NOMO-1 treated with dmso at 0.1 percent for 144 hours (cell line): ENCODE measurements around the gene CREBBP.

Source experiments
- DNase-seq: peaks from one replicate; lab custom pipeline; 2025; ENCODE audit not compliant: unreplicated experiment; lab: John Stamatoyannopoulos, UW

CREBBP gene

DNA sequence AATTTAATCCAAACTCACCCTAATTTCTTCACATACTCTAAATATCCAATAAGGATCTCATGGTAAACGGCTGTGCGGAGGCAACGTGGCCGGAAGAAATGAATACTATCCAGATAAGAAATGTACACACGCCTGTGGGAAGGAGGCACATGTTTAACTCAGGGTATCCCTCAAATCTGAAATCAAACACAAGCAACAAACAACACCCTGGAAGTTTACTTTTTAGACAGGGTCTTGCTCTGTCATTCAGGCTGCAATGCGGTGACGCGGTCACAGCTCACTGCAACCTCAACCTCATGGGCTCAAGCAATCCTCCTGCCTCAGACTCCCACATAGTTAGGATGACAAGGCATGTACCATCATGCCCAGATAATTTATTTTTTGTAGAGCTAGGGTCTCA lies 142.0 kb downstream of the CREBBP start:
- DNase-seq = no peak

DNA sequence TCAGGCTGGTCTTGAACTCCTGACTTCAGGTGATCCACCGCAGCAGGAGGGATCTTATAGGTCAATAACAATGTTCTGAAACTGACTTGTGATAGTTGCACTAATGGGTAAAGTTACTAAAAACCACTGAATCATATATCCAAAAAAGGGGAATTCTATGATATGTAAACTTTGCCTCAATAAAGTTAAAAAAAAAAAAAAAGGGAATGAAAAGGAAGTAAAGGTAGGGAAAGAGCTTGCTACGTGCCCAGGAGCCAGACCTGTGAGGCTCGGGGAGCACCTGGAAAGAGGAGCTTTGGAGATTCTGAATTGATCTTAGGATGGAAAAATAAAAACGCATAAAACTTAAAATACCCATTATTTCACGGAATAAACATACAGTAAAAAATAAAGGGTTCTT lies 142.4 kb downstream of the CREBBP start:
- DNase-seq = no peak

DNA sequence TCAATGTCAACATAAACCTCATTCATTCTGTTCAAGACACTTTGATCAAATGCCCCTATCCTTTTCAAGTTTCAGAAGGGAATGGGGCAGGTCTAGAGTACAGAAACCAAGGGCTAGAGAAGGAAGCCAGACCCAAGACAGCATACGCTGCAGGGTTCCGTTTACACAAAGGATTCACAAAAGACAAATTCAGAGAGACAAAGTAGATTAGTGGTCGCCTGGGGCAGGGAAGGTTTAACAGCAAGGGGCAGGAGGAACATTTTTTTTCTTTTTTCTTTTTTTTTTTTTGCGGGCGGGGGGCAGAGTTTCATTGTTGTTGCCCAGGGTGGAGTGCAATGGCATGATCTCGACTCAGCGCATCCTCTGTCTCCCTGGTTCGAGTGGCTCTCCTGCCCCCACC lies 143.3 kb downstream of the CREBBP start:
- no peak for DNase-seq

GRCh38 chr16:3736116-3736515 lies 144.4 kb downstream of the CREBBP start:
- no peak for DNase-seq

GRCh38 chr16:3735541-3735940 lies 145.0 kb downstream of the CREBBP start:
- no peak for DNase-seq

DNA sequence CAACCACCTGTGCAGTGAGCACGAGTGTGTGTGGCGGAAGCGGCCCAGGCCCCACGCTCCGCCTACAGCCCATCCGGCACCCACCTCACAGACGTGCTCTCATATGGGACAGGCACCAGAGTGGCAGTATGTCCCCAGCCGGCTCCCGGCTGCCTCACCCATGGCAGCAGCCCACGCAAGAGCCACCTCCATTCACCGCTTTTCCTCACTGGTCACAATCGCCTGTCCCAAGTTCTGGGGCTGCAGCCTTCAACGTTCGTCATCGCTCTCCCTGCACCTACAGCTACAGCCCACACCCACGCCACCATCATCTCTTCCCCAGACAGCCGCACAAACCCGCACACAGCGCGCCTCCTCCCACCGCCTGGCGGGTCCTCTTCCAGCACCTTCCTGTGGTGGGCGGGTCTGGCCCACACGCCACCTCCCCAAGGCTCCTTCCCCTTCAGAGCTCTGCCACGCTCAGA lies 145.7 kb downstream of the CREBBP start:
- no peak for DNase-seq

DNA sequence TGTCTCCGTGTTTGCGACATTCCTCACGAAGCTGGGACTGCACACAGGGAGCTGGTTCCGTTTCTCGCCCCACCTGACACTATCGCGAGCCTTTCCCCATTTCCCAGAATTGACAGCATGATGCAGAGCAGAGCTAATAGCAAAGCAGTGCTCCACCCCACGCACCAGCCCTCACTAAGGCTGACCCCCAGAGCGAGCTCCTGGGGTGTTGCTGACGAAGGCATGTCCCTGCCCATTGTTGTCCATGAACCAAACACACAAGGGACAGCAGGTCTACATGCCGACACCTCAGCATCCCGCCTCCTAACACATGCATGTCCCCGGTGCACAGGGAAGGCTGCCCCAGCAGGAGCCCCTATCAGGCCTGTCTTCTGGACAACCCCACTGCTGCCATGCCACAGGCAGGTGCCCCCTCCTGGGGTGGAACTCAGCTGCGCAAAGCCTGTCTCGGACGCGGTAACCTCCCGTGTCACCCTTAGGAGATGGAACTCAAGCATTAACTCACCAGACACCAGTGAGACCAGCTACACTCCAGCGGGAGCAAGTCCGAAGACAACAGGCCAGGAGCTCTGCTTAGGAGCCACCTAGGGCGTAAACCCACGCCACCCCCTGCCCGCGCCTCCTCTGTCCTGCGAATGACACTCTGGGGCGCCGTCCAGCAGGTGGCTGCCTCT lies 146.3 kb downstream of the CREBBP start:
- DNase-seq = no peak

- no peak for DNase-seq
Observed at GRCh38 chr16:3732171-3732570, 148.3 kb downstream of the CREBBP start.

DNA sequence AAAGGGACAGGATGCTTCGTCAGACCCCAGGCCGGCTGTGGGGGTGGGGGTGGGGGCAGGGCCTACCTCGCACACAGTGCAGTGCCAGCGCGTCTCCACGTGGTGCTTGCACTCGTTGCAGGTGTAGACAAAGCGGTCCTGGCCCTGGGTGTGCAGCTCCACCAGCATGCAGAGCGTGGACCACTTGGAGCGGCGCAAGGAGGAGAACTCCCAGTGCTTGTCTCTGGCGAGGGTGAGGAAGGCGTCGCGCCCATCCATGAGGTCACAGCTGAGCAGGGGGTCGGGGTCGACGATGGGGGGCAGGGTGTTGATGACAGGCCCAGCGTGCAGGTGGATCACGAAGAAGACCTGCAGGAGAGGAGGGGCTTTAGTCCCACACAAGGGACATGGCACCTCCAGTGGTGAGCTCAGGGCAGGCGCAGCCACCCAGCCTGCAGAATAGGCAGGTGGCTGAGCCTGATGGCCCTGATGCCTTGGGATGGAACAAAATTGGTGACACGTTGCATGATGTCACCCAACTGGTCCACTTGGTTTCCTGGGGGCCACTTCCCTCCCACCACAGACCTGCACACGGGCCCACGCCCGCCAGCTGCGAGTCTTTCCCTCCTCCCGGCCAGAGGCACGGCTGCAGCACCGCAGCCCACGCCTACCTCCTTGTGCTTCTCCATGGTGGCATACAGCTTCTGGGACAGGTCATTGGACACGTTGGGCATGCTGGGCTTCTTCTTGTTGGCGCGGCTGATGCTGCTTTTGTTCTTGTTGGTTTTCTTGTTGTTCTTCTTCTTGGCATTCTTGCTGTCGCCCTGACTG lies 149.2 kb downstream of the CREBBP start:
- no peak for DNase-seq

GRCh38 chr16:3730161-3731125 lies 150.1 kb downstream of the CREBBP start:
- no peak for DNase-seq

DNA sequence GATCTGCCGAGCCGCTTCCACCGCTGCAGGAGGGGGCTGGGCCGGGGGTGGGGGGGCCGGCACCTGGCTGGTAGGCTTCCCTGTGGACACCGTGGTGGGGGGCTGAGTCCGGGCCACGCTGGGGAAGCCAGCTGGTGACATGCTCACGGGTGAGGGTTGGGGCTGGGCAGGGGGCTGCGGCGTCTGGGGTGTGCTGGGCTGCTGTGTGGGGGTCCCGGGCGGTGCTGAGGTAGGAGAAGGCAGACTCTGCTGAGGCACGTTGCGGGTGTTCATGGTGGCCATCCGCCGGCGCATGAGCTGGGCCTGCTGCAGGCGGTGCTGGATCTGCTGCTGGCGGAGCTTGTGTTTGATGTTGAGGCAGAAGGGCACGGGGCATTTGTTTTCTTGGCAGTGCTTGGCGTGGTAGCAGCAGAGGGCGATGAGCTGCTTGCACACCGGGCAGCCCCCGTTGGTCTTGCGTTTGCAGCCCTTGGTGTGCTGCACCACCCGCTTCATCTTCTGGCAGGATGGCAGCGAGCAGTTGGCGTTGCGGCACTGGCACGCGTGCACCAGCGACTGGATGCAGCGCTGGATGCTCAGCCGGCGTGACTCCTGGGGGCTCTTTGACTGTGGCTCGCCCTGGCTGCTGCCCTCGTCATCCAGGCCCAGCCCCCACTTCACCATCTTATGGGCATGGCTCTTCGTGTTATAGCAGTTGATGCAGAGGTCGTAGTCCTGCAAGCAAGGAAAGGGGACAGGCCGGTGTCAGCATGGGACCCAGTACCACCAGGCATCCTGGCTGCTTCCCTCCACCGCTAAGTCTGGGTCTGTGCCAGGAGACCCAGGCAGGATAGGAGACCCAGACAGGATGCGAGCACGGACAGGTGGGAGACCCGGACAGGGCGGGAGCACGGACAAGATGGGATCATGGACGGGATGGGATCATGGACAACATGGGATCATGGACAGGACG lies 151.1 kb downstream of the CREBBP start:
- DNase-seq = no peak

DNA sequence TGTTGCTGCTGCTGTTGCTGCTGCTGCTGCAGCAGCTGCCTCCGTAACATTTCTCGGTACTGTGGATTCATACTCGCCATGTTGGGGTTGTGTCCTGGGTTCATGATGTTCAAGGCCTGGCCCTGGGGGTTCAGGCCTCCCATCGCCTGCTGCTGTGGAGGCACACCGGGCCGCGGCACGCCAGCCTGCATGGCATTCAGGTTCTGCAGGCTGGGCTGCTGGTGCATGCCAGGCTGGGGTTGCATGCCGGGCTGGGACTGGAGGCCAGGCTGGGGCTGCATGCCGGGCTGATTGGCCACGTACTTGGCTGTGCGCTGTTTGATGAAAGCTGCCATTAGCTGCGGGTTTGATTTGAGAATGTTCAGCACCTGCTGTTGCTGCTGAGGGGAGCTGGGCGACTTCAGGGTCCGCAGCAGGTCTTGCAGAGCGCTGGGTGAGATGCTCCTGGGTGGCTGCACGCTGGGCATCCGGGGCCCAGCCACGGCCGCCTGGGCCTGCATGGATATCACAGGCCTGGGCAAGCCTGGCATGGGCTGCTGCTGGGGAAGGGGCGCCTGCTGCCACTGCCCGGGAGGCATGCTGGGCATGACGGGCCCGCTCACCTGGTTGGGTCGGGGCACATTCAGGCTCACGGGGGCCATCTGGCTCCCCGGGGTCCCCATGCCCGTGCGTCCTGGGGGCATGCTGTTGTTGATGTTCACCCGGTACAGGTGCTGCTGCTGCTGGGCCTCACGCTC lies 151.9 kb downstream of the CREBBP start:
- no peak for DNase-seq

DNA sequence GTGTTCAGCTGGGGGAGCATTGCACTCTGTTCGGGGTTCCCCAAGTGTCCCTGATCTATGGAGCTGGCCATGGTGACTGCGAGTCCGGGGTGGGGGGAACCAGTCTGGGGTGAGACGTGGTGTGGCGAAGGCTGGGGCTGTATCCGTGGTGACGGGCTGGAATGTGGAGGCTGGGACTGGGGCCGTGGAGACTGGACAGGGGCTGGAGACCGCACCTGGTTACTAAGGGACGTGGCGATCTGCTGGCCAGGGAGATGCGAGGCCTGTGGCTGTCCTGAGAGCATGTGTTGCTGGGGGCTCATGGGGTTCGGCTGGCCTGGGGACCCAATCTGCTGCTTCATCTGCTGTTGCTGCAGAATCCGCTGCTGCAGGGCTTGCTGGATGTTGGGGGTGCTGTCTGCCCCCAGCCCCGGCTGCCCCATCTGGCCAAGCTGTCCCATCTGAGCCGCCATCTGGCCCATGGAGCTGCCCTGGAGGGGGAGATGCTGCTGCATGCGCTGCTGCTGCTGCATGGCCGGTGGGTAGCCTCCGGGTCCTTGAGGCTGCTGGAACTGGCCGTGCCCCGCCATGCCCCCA lies 152.6 kb downstream of the CREBBP start:
- DNase-seq = no peak

- DNase-seq = no peak
Observed at GRCh38 chr16:3726021-3726687, 154.4 kb downstream of the CREBBP start.

- DNase-seq = no peak
Observed at GRCh38 chr16:3725276-3725675, 155.2 kb downstream of the CREBBP start.

- DNase-seq = no peak
Observed at GRCh38 chr16:3722508-3722907, 158.0 kb downstream of the CREBBP start.

- DNase-seq = no peak
Observed at GRCh38 chr16:3720418-3720817, 160.1 kb downstream of the CREBBP start.

- DNase-seq = no peak
Observed at GRCh38 chr16:3718628-3719027, 161.9 kb downstream of the CREBBP start.

GRCh38 chr16:3718019-3718391 lies 162.5 kb downstream of the CREBBP start:
- DNase-seq = no peak
